HL-60 (cell line): ENCODE data around the gene LRBA.

Experiments used
- CTCF ChIP-seq: IDR thresholded peaks from one replicate; pipeline ENCODE4 v1.5.1; 2011; ENCODE audit warnings: low read length, control low read depth, inconsistent platforms; ENCODE audit not compliant: insufficient read depth
- POLR2AphosphoS5 ChIP-seq: IDR thresholded peaks from 2 replicates; pipeline ENCODE4 v1.6.1; 2012; ENCODE audit warnings: low read depth
- REST ChIP-seq: IDR thresholded peaks from 2 replicates; pipeline ENCODE4 v1.6.1; 2012; ENCODE audit warnings: low read depth; ENCODE audit not compliant: insufficient replicate concordance

GRCh38 chr4:151022586-151022985 is 7.5 kb upstream of the LRBA start:
- TF ChIP-seq POLR2AphosphoS5 (no peak), CTCF (no peak), REST (no peak)
